Activated CD8-positive, alpha-beta memory T cell treated with anti-CD3 and anti-CD28 coated beads, Interleukin-2, amount 50 U/mL, for 4 hours (primary cell): Measurements from ENCODE around the gene COX8A.

Source experiments
- DNase-seq: peaks from one replicate; pipeline ENCODE4 v3.0.0-alpha.2; 2020

The COX8A gene

GRCh38 chr11:64003807-64004589, 29.6 kb downstream of the COX8A start:
- no peak for DNase-seq

GRCh38 chr11:64004590-64004984, 30.2 kb downstream of the COX8A start:
- DNase-seq: no peak

- DNase-seq: no peak
Observed at GRCh38 chr11:64005691-64006090, 31.3 kb downstream of the COX8A start.

- no peak for DNase-seq
Observed at GRCh38 chr11:64006398-64006797, 32.0 kb downstream of the COX8A start.

- no peak for DNase-seq
Observed at GRCh38 chr11:64007160-64007628, 32.8 kb downstream of the COX8A start.

- DNase-seq: no peak
Observed at GRCh38 chr11:64007629-64008282, 33.3 kb downstream of the COX8A start.

- no peak for DNase-seq
Observed at GRCh38 chr11:64008283-64008913, 34.0 kb downstream of the COX8A start.

- DNase-seq: no peak
Observed at GRCh38 chr11:64008914-64009633, 34.7 kb downstream of the COX8A start.

- DNase-seq: no peak
Observed at GRCh38 chr11:64009710-64010109, 35.3 kb downstream of the COX8A start.

- no peak for DNase-seq
Observed at GRCh38 chr11:64010783-64011182, 36.4 kb downstream of the COX8A start.

GRCh38 chr11:64011371-64011770, 37.0 kb downstream of the COX8A start:
- DNase-seq: no peak

GRCh38 chr11:64013141-64013896, 38.9 kb downstream of the COX8A start:
- no peak for DNase-seq

- DNase-seq: no peak
Observed at GRCh38 chr11:64014356-64014755, 39.9 kb downstream of the COX8A start.

GRCh38 chr11:64015510-64015909, 41.1 kb downstream of the COX8A start:
- DNase-seq: no peak

- no peak for DNase-seq
Observed at GRCh38 chr11:64015935-64016845, 41.8 kb downstream of the COX8A start.

- DNase-seq: no peak
Observed at GRCh38 chr11:64017945-64018224, 43.5 kb downstream of the COX8A start.

GRCh38 chr11:64018310-64018709, 43.9 kb downstream of the COX8A start:
- DNase-seq: no peak

GRCh38 chr11:64019106-64020037, 45.0 kb downstream of the COX8A start:
- no peak for DNase-seq

GRCh38 chr11:64020976-64021756, 46.7 kb downstream of the COX8A start:
- no peak for DNase-seq

GRCh38 chr11:64021757-64022093, 47.3 kb downstream of the COX8A start:
- no peak for DNase-seq
